DND-41 (cell line): Measurements from ENCODE around the gene RNF227.

ENCODE experiments used
- CTCF ChIP-seq: IDR thresholded peaks from 2 replicates; pipeline ENCODE4 v1.5.1; 2012; ENCODE audit warnings: borderline replicate concordance, low read length, moderate library complexity, mild to moderate bottlenecking; ENCODE audit not compliant: poor library complexity, severe bottlenecking; ENCODE audit errors: extremely low read depth
- EZH2 ChIP-seq: IDR thresholded peaks from 3 replicates; pipeline ENCODE4 v1.6.1; 2012; ENCODE audit warnings: borderline replicate concordance, low read depth, mild to moderate bottlenecking, moderate library complexity, low read length, inconsistent platforms; ENCODE audit not compliant: severe bottlenecking

DNA sequence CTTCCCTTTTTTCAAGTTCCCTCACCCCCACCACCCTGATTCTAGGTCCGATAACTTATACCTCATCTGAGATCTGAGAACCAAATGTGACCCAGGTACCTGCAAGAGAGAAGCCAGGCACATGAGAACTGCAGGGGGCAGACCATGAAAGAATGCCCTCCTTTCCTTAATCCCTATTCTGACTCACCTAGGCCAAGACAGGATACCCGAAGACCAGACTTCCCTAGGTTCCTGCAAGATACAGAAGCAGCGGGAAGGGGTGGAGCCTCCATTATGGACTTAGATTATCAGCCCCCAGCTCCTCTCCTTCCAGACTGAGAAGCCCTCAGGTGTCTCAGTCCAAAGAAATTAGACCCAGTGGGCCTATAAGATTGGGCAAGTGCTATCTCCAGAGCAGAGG is 11.5 kb upstream of the RNF227 start:
- no peak for TF ChIP-seq CTCF
- no peak for TF ChIP-seq EZH2
